LHCN-M2 (cell line): ENCODE results near the gene TTC21A. TPM values are rescaled to one million over a fixed set of nuclear protein-coding genes. Genes with fewer than 3 reads are reported as not detected.

Source experiments
- DNase-seq: peaks from one replicate; pipeline ENCODE4 v3.0.0-alpha.2; 2012; ENCODE audit warnings: low read depth
- total RNA-seq: library from RNA; depleted of rRNA; stranded (reverse); fragments of >200 nt; gene quantifications from 2 replicates; pipeline ENCODE4 v1.2.3, GENCODE V29; 2014

Gene TTC21A
- total RNA-seq, 1 experiment from 2014 or later, result 1.5 TPM

DNA sequence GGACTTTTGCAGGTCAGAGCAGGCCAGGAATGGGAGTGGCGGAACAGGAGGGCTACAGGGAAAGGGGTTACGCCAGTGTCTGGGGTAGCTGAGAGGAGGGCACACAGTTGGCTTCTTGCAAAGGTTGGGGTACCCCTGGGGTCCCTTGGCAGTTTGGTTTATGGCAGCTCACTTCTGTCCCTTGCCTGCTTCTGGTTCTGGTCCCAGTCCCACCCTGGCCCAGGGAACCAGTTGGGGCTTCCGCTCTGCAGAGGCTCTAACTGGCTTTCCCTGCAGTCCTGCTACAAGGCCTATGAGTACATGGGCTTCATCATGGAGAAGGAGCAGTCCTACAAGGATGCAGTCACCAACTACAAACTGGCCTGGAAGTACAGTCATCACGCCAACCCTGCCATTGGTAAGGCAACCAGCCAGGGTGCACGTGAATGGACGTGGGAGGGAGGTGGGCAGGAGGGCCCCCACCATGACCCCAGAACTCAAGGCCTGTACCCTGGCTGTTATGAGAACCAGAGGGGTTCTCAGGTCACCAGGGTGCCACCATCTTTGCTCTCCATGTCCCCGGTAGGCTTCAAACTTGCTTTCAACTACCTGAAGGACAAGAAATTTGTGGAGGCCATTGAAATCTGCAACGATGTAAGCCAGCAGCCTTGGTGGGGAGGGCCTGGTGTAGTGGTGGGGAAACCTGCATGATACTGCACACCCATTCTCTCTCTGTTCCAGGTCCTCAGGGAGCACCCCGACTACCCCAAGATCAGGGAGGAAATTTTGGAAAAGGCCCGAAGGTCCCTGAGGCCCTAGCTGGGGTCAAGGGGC lies 30.7 kb downstream of the TTC21A start:
- no peak for DNase-seq

GRCh38 chr3:39138804-39139415 lies 31.4 kb downstream of the TTC21A start:
- DNase-seq, result no peak

DNA sequence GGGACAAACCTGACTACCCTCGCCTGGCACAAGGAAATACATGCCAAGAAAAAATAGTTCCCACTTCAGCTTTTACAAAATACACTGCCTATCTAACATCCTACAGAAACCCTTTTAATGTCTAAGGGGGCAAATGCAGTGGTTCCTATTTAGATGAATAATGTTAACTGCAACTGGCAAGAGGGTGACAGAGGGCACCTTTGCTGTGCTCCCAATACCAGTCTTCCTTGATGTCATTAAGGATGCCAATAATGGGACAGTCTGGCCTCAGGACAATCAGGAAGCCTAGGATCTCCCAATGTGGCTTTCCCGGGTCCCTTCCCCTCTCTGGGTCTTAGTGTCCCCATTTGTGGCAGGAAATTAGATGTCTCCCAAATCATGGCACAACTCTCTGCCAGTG lies 32.0 kb downstream of the TTC21A start:
- no peak for DNase-seq

DNA sequence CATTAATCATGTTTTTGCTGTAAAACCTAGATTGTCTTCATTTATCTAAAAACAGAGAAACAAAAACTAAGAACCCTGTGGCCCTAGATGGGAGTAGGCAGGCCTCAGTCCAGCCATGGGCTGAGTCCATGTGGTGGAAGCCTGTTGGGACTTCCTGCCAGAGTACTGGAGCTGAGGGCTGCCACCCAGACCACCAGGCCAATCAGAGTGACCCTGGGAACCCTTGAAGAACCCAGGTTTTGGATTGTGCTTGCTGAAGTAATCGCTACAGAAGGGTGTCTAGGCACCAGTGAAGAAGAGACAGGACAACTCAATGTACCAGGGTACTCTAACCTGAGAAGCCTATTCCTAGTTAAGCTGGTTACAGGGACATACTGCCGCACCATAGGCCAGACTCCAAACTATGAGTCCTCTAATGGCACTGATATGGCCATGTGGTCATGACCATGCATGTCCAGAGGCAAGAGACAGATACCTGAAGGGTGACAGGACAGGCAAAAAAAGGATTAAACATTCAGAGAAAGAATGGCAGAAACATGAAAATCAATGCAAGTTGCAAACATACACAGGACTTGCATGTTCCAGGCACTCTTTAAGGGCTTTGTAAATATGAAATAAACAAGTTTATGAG lies 33.0 kb downstream of the TTC21A start:
- no peak for DNase-seq

- peak; percentile 16 for DNase-seq
These were observed 33.9 kb downstream of the TTC21A start for GRCh38 chr3:39141171-39141995.

DNA sequence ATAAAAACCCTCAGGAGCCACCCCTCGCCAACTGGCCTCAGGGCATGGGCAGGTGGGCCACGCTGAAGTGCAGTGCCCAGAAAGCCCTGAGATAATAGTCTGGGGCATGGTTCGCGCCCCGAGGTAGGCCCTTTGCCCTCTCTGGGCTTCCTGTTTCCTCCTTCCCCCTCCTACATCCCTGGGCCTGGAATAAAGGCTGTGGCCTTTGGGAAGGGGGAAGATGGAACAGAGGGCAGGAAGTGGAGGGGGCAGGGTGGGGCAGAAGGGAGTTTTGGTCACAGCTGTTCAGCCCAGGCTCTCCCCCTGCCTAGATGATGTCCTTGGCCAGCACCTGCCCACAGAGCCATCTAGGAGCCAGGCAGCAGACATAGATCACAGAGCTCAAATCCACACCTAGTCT lies 34.6 kb downstream of the TTC21A start:
- peak; percentile 64 for DNase-seq

GRCh38 chr3:39143051-39143885 lies 35.8 kb downstream of the TTC21A start:
- no peak for DNase-seq

GRCh38 chr3:39144095-39144747 lies 36.7 kb downstream of the TTC21A start:
- no peak for DNase-seq

DNA sequence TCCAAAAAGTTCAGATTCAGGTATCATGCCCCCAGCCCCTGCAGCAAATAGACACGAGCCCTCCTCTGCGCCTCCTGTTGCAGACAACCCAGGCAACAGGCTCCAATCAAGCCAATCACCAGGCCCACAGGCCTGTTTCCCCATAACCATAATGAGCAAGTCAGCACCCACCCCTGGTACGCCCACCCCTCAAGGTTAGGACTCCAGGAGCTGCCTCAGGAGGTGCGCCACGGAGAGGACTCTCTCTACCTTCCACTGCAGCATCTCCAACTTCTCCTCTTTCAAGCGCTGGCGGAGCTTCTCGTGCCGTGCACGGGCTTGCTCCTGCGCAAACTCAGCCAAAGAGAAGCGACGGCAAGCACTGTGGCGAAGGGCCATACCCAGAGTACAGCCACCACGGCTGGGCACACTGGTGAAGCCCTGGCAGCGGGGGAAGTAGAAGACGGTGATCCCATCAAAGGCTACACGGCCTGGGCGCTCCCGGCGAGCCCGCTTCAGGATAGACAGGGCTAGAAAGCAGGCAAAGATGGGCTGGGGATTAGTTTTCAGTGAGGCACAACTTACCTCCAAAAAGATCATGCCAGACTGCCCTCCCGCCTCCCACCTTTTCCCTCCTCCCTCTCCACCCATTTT lies 37.4 kb downstream of the TTC21A start:
- no peak for DNase-seq

- no peak for DNase-seq
These were observed 38.6 kb downstream of the TTC21A start for GRCh38 chr3:39146083-39146501.

DNA sequence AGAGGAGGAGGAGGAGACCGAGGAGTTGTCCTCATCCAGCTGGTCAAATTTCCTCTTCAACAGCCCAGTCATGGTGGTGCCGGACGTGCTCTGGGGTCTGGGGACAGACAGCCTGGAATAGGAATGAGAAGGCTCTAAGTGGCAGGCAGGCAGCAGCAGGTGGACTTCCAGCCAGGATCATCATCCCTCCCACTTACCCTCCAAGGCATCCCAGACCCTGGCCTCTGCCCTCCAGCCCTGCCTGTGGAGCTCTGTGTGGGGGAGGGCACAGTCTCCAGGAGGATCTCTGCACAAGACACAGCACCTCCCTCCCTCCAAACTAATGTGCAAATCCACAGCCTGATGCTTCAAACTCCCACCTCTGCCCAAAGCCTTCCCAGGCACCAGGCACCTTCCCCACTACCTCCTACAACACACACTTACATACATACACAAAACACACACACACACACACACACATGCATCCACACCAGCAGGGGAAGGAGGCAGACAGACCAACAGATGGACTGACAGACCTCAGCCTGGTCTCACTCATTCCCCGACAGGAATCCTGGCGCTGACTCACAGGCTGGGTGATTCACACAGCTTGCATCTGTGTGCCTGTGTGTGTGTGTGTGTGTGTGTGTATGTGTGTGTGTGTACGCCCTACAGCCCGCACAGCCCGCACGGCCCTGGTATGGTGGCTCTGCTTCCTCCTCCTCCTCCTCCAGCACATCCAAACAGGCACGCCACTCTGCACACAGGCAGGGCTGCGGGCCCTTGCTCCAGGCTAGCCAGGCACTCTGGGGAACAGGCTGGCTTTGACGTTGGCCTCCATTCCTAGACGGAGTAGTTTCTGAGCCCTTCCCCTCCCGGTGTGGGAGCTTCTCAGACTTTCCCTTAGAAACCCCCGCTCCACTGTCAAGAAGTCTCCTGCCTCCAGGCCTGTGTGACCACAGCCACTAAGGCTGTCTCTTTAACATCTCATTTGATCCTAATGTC lies 39.4 kb downstream of the TTC21A start:
- peak; percentile 99 for DNase-seq

DNA sequence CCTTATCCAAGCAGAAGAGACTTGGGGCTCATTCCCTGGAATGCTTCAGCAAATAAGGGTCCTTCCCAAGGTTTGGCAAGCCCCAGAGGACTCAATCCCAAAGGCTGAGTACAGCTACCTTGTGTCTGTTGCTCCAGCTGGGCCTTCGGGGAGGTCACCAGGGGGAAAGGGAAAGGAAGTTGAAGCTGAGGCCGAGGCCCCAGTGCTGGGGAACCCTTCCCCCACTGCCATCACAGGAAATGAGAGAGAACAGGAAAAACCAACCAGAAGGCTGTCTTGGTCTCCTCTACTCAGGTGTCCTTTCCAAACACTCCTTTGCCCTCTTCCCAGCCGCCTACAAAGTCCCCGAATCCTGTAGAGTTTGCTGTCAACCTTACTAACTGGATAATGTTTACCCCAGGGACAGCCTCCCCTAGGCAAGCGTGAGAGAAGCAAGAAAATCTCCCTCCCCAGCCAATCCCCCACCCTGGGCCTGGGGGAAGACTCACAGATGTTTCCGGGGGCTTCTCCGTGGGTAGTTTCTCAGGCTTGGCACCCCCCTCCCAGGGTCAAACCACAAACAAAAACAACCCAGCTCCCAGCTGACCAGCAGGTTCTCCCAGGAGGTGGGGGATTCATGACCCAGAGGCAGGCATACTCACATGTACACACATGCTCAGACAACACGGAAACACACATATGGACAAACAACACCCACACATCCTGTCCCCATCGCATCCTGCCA lies 40.4 kb downstream of the TTC21A start:
- peak; percentile 57 for DNase-seq

- DNase-seq, result peak; percentile 21
These were observed 41.1 kb downstream of the TTC21A start for GRCh38 chr3:39148435-39149058.

GRCh38 chr3:39149059-39149455 lies 41.6 kb downstream of the TTC21A start:
- DNase-seq, result no peak

GRCh38 chr3:39149498-39150147 lies 42.1 kb downstream of the TTC21A start:
- DNase-seq, result no peak

- peak; percentile 19 for DNase-seq
These were observed 42.8 kb downstream of the TTC21A start for GRCh38 chr3:39150148-39150802.
